Keratinocyte (primary cell): ENCODE results near the gene SCN9A. TPM values are rescaled to one million over a fixed set of nuclear protein-coding genes. Genes with fewer than 3 reads are reported as not detected.

Experiments
- DNase-seq: peaks from one replicate; pipeline ENCODE4 v3.0.0-alpha.2; 2011; ENCODE audit warnings: low read depth, missing footprints, low spot score
- FAIRE-seq: peaks from 2 replicates; lab custom pipeline; 2011; peaks lifted over from hg19 to GRCh38; lab: Jason Lieb, UNC
- H2AFZ ChIP-seq: 2 replicates; pipeline ENCODE4 v1.6.0; 2012; ENCODE audit warnings: low read length, control low read depth, inconsistent platforms; ENCODE audit not compliant: control insufficient read depth
- H3K27ac ChIP-seq: 2 replicates; pipeline ENCODE4 v1.5.1; 2011; ENCODE audit warnings: low read length; ENCODE audit not compliant: control insufficient read depth, insufficient read depth
- H3K27me3 ChIP-seq: 3 replicates; pipeline ENCODE4 v1.6.0; 2011; ENCODE audit warnings: low read length; ENCODE audit not compliant: control insufficient read depth, insufficient read depth; ENCODE audit errors: extremely low read depth
- H3K36me3 ChIP-seq, 2 experiments: 2 replicates in 1 of 2; 3 replicates in 1 of 2; pipeline ENCODE4 v1.5.1; 2011; ENCODE audit warnings: low read length in 2 of 2, mild to moderate bottlenecking in 1 of 2; ENCODE audit not compliant: control insufficient read depth in 2 of 2, insufficient read depth in 2 of 2; ENCODE audit errors: extremely low read depth in 1 of 2
- H3K4me1 ChIP-seq: 3 replicates; pipeline ENCODE4 v1.5.1; 2011; ENCODE audit warnings: low read length; ENCODE audit not compliant: control insufficient read depth, insufficient read depth; ENCODE audit errors: extremely low read depth
- H3K4me2 ChIP-seq: 3 replicates; pipeline ENCODE4 v1.6.0; 2011; ENCODE audit warnings: low read depth, low read length; ENCODE audit not compliant: control insufficient read depth, insufficient read depth; ENCODE audit errors: extremely low read depth
- H3K4me3 ChIP-seq, 3 experiments: fragments of 200-600 bp in 1 of 3; sonication (generic) in 1 of 3; 2 replicates in 2 of 3; 3 replicates in 1 of 3; pipeline ENCODE4 v1.5.1; 2011 to 2016; ENCODE audit warnings: low read length in 3 of 3, mild to moderate bottlenecking in 3 of 3, control low read depth in 2 of 3, inconsistent platforms in 1 of 3, low read depth in 1 of 3, mixed read lengths in 1 of 3, mixed run types in 1 of 3, moderate library complexity in 1 of 3; ENCODE audit not compliant: control insufficient read depth in 2 of 3, insufficient read depth in 2 of 3; ENCODE audit errors: extremely low read depth in 1 of 3
- H3K79me2 ChIP-seq: 2 replicates; pipeline ENCODE4 v1.6.0; 2012; ENCODE audit warnings: low read length; ENCODE audit not compliant: control insufficient read depth, insufficient read depth
- H3K9ac ChIP-seq: 3 replicates; pipeline ENCODE4 v1.6.0; 2011; ENCODE audit warnings: low read length; ENCODE audit not compliant: control insufficient read depth, insufficient read depth; ENCODE audit errors: extremely low read depth
- H3K9me1 ChIP-seq: 3 replicates; pipeline ENCODE4 v1.6.0; 2011; ENCODE audit warnings: low read length; ENCODE audit not compliant: control insufficient read depth, insufficient read depth; ENCODE audit errors: extremely low read depth
- H3K9me3 ChIP-seq: 2 replicates; pipeline ENCODE4 v1.5.1; 2012; ENCODE audit warnings: low read depth, low read length; ENCODE audit not compliant: control insufficient read depth
- H4K20me1 ChIP-seq: 3 replicates; pipeline ENCODE4 v1.6.0; 2011; ENCODE audit warnings: low read length; ENCODE audit not compliant: control insufficient read depth, insufficient read depth; ENCODE audit errors: extremely low read depth
- CTCF ChIP-seq, 3 experiments: IDR thresholded peaks in 1 of 3; conservative IDR thresholded peaks in 1 of 3; optimal IDR thresholded peaks in 1 of 3; 2 replicates in 2 of 3; 3 replicates in 1 of 3; pipeline versions ENCODE3 to v1.5.1; 2011; ENCODE audit warnings: low read length in 3 of 3, mild to moderate bottlenecking in 3 of 3, moderate library complexity in 2 of 3, control low read depth in 1 of 3, inconsistent platforms in 1 of 3; ENCODE audit not compliant: insufficient read depth in 2 of 3; ENCODE audit errors: extremely low read depth in 1 of 3
- EZH2 ChIP-seq: IDR thresholded peaks from one replicate; pipeline ENCODE4 v1.6.1; 2012; ENCODE audit warnings: inconsistent platforms, mild to moderate bottlenecking, low read length, moderate library complexity
- dilution Hi-C: fragments of 300-500 bp; cut with MboI; formaldehyde crosslinking; loops from one replicate; pipeline ENCODE4 v1.7.0; 2020; ENCODE audit warnings: low sequenced_read_pairs; ENCODE audit not compliant: extremely low pct_ligation_motif_present
- polyA plus RNA-seq, 5 experiments: library from polyadenylated mRNA; depleted of rRNA in 3 of 5; stranded (reverse) in 3 of 5; stranded (forward) in 1 of 5; unstranded in 1 of 5; fragments of >200 nt; gene quantifications; 1 replicate in 1 of 5; 2 replicates in 3 of 5; 3 replicates in 1 of 5; pipeline versions ENCODE4 v1.2.1 to v1.2.3, GENCODE V29; 2011 to 2012; ENCODE audit warnings: missing spikeins in 2 of 5, low read depth in 1 of 5, low replicate concordance in 1 of 5

Gene SCN9A
- polyA plus RNA-seq, 1 donor (not counting 4 experiments of a cell fraction or from before 2014, with no cell fraction given), result 0.10 TPM

GRCh38 chr2:166249318-166249717 is 126.4 kb downstream of the SCN9A start:
- H2AFZ ChIP-seq, result no peak overlapping the region
- H3K4me1 ChIP-seq, result no peaks in the 10 kb centered on the region
- no peaks in the 10 kb centered on the region for H3K36me3 ChIP-seq
- H3K27ac ChIP-seq, result no peak overlapping the region
- H4K20me1 ChIP-seq, result no peaks in the 10 kb centered on the region
- FAIRE-seq (no peak), DNase-seq (no peak)
- H3K9me3 ChIP-seq, result no peaks in the 10 kb centered on the region
- no peak overlapping the region for H3K4me3 ChIP-seq
- no peak for TF ChIP-seq EZH2
- TF ChIP-seq CTCF (optimal IDR thresholded peaks at IDR 0.05 in 1 of 3, IDR thresholded peaks at IDR 0.05 in 1 of 3, conservative IDR thresholded peaks at IDR 0.05 in 1 of 3; ENCODE audit: extremely low read depth in 1 of 3, insufficient read depth in 2 of 3, low read length in 3 of 3), result no peak
- no peak overlapping the region for H3K4me2 ChIP-seq
- H3K9ac ChIP-seq, result no peak overlapping the region
- no peaks in the 10 kb centered on the region for H3K27me3 ChIP-seq
- dilution Hi-C loops, result no loop called here
- H3K79me2 ChIP-seq, result no peaks in the 10 kb centered on the region
- H3K9me1 ChIP-seq, result no peaks in the 10 kb centered on the region

GRCh38 chr2:166246901-166247300 is 128.8 kb downstream of the SCN9A start:
- TF ChIP-seq EZH2, result no peak
- no peak for TF ChIP-seq CTCF (optimal IDR thresholded peaks at IDR 0.05 in 1 of 3, IDR thresholded peaks at IDR 0.05 in 1 of 3, conservative IDR thresholded peaks at IDR 0.05 in 1 of 3; ENCODE audit: extremely low read depth in 1 of 3, insufficient read depth in 2 of 3, low read length in 3 of 3)
- FAIRE-seq, result no peak

More at GRCh38 chr2:166246901-166247300, 128.8 kb downstream of the SCN9A start:
- H3K9ac ChIP-seq, result no peak overlapping the region
- no peak overlapping the region for H3K27ac ChIP-seq
- H3K79me2 ChIP-seq, result no peaks in the 10 kb centered on the region
- H3K4me3 ChIP-seq, result no peak overlapping the region
- no peaks in the 10 kb centered on the region for H3K27me3 ChIP-seq
- no peak overlapping the region for H3K4me2 ChIP-seq
- no peaks in the 10 kb centered on the region for H4K20me1 ChIP-seq
- H3K4me1 ChIP-seq, result no peaks in the 10 kb centered on the region
- no peak for DNase-seq
- H3K9me3 ChIP-seq, result no peaks in the 10 kb centered on the region
- no peaks in the 10 kb centered on the region for H3K36me3 ChIP-seq
- no peaks in the 10 kb centered on the region for H3K9me1 ChIP-seq
- H2AFZ ChIP-seq, result no peak overlapping the region
- dilution Hi-C loops, result no loop called here
